HG02623 (cell line): ENCODE data around the gene RUNX1.

Source experiments
- ATAC-seq: cut with Tn5 transposase; IDR thresholded peaks from one replicate; pipeline ENCODE4 v1.9.1; 2021; ENCODE audit warnings: moderate library complexity; ENCODE audit not compliant: unreplicated experiment

RUNX1 gene

GRCh38 chr21:34886240-34887104 lies 162.6 kb downstream of the RUNX1 start:
- ATAC-seq = no peak

- ATAC-seq = no peak
Observed at GRCh38 chr21:34885626-34886239, 163.4 kb downstream of the RUNX1 start.

GRCh38 chr21:34885125-34885524 lies 164.0 kb downstream of the RUNX1 start:
- no peak for ATAC-seq

- no peak for ATAC-seq
Observed at GRCh38 chr21:34884346-34884929, 164.7 kb downstream of the RUNX1 start.

GRCh38 chr21:34883491-34884271 lies 165.4 kb downstream of the RUNX1 start:
- no peak for ATAC-seq

GRCh38 chr21:34882719-34883131 lies 166.4 kb downstream of the RUNX1 start:
- ATAC-seq = peak; percentile 46

- ATAC-seq = no peak
Observed at GRCh38 chr21:34881839-34882371, 167.2 kb downstream of the RUNX1 start.

- no peak for ATAC-seq
Observed at GRCh38 chr21:34881421-34881820, 167.7 kb downstream of the RUNX1 start.

GRCh38 chr21:34880401-34880800 lies 168.7 kb downstream of the RUNX1 start:
- ATAC-seq = no peak

GRCh38 chr21:34878940-34879339 lies 170.2 kb downstream of the RUNX1 start:
- ATAC-seq = no peak

GRCh38 chr21:34878501-34878900 lies 170.6 kb downstream of the RUNX1 start:
- no peak for ATAC-seq

GRCh38 chr21:34877485-34878128 lies 171.5 kb downstream of the RUNX1 start:
- no peak for ATAC-seq

- no peak for ATAC-seq
Observed at GRCh38 chr21:34875830-34876229, 173.3 kb downstream of the RUNX1 start.

GRCh38 chr21:34874684-34875513 lies 174.2 kb downstream of the RUNX1 start:
- ATAC-seq = no peak

GRCh38 chr21:34871026-34871908 lies 177.8 kb downstream of the RUNX1 start:
- no peak for ATAC-seq

- no peak for ATAC-seq
Observed at GRCh38 chr21:34870246-34870645, 178.9 kb downstream of the RUNX1 start.

- ATAC-seq = no peak
Observed at GRCh38 chr21:34869545-34869944, 179.6 kb downstream of the RUNX1 start.

- no peak for ATAC-seq
Observed at GRCh38 chr21:34867785-34868184, 181.3 kb downstream of the RUNX1 start.
